AG04450 (cell line): ENCODE results near the gene KLRF2. TPM values are rescaled to one million over a fixed set of nuclear protein-coding genes. Genes with fewer than 3 reads are reported as not detected.

Experiments
- CTCF ChIA-PET: fragments of 300-600, 350-600 bp; formaldehyde crosslinking; extraction: SDS; loops from one replicate; lab custom pipeline; 2022; ENCODE audit warnings: antibody characterized with exemption, inconsistent platforms; lab: Charles Lee
- POLR2A ChIA-PET: fragments of 350-600 bp; formaldehyde crosslinking; extraction: SDS; loops from one replicate; lab custom pipeline; 2021; ENCODE audit warnings: antibody characterized with exemption, inconsistent platforms; lab: Yijun Ruan, JAX
- DNase-seq: peaks from one replicate; pipeline ENCODE4 v3.0.0-alpha.2; 2011; ENCODE audit warnings: low read depth, low spot score
- H3K27ac ChIP-seq: one replicate; pipeline ENCODE4 v1.5.1; 2012; ENCODE audit warnings: low read depth, low read length, control low read depth
- H3K27me3 ChIP-seq: one replicate; pipeline ENCODE4 v1.6.0; 2012; ENCODE audit warnings: low read length; ENCODE audit not compliant: control insufficient read depth, insufficient read depth
- H3K4me3 ChIP-seq: 2 replicates; pipeline ENCODE4 v1.5.1; 2011; ENCODE audit warnings: mild to moderate bottlenecking, low read depth, low read length, control low read depth
- H3K9me3 ChIP-seq: 2 replicates; pipeline ENCODE4 v1.5.1; 2012; ENCODE audit warnings: low read length; ENCODE audit not compliant: control insufficient read depth, insufficient read depth
- CTCF ChIP-seq: IDR thresholded peaks from 2 replicates; pipeline ENCODE4 v1.5.1; 2011; ENCODE audit warnings: low read depth, low read length, control low read depth, inconsistent platforms
- polyA minus RNA-seq: library from RNA; depleted of rRNA, polyadenylated mRNA; stranded (reverse); fragments of >200 nt; gene quantifications from 2 replicates; pipeline ENCODE4 v1.2.3, GENCODE V29; 2011; rRNA and poly(A)+ RNA removed
- polyA plus RNA-seq: library from polyadenylated mRNA; depleted of rRNA; stranded (reverse); fragments of >200 nt; gene quantifications from 2 replicates; pipeline ENCODE4 v1.2.3, GENCODE V29; 2011; rRNA removed

Gene KLRF2
- polyA plus RNA-seq (not detected in 2 replicates), polyA minus RNA-seq (not detected in 2 replicates)

- Histone ChIP-seq H3K27ac (no peak within 1 kb of the TSS), H3K27me3 (no peaks in the 10 kb centered on the region), H3K4me3 (no peak within 1 kb of the TSS), H3K9me3 (no peaks in the 10 kb centered on the region)
- POLR2A ChIA-PET, result no interaction called here
- CTCF ChIA-PET, result interaction anchor here (1.0 kb wide), 1 partner anchor 131 kb away, joined by 3 read pairs; no protein-coding TSS in a partner anchor
- TF ChIP-seq CTCF, result no peak
- no peak for DNase-seq
These were observed at the start of gene KLRF2 for GRCh38 chr12:9881246-9881645. Gene KLRF2, plus strand, starts transcription at chr12:9881489. Its CDS starts 107 bp downstream, at chr12:9881596.

DNA sequence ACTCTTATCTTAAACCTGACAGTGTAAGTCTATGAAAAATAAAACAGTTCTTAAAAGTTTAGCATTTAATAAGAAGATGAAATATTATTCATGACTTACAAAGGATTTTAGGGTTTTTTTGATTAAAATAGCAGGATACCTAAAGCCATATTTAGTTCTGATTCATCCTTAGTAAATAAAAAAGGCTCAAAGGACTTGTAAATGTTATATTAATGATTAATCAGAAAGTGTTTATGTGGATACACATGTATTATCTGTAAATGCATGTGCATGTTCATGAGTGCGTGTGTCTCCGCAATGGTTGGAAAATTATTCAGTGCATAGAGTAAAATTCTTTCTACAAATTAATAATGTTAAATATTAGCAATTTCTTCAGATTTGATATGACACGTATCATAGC is 49.6 kb upstream of the KLRF2 start:
- CTCF ChIA-PET, result no interaction called here
- no peak overlapping the region for H3K27ac ChIP-seq
- H3K27me3 ChIP-seq, result no peaks in the 10 kb centered on the region
- no peaks in the 10 kb centered on the region for H3K9me3 ChIP-seq
- TF ChIP-seq CTCF, result no peak
- POLR2A ChIA-PET, result no interaction called here
- H3K4me3 ChIP-seq, result no peak overlapping the region
- DNase-seq, result no peak

DNA sequence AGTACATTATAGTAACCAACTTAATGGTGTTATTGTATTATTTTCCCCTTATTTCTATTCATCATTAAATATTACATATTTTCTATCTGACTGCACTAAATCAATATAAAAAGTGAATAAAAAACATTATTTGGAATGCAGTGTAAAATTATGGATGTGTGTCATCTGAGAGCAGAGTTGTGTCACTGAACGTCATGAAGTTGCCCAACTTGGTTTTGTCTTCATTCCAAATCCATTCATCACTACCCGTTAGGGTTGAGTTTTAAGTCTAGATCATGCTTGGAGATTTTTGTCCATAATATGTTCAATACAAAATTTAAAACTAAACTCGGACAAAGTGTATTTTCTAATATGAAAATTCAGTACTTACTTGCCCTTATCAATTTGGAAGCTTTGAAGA is 37.9 kb upstream of the KLRF2 start:
- H3K27ac ChIP-seq, result no peak overlapping the region
- no peak for TF ChIP-seq CTCF
- H3K9me3 ChIP-seq, result no peaks in the 10 kb centered on the region
- no peaks in the 10 kb centered on the region for H3K27me3 ChIP-seq
- H3K4me3 ChIP-seq, result no peak overlapping the region
- POLR2A ChIA-PET, result no interaction called here
- CTCF ChIA-PET, result no interaction called here
- DNase-seq, result no peak

- POLR2A ChIA-PET, result no interaction called here
- CTCF ChIA-PET, result no interaction called here
- Histone ChIP-seq H3K9me3 (no peaks in the 10 kb centered on the region), H3K27me3 (no peaks in the 10 kb centered on the region), H3K27ac (no peak overlapping the region), H3K4me3 (no peak overlapping the region)
- no peak for DNase-seq
- no peak for TF ChIP-seq CTCF
These were observed 32.4 kb upstream of the KLRF2 start for GRCh38 chr12:9848899-9849298.

GRCh38 chr12:9851050-9851449 is 30.2 kb upstream of the KLRF2 start:
- no peak for TF ChIP-seq CTCF
- no peaks in the 10 kb centered on the region for H3K27me3 ChIP-seq
- ChIA-PET POLR2A (no interaction called here), CTCF (interaction anchor here (1.1 kb wide), 1 partner anchor 100 kb away, joined by 4 read pairs; no protein-coding TSS in a partner anchor)
- DNase-seq, result no peak
- H3K9me3 ChIP-seq, result no peaks in the 10 kb centered on the region
- no peak overlapping the region for H3K4me3 ChIP-seq
- no peak overlapping the region for H3K27ac ChIP-seq
